ENCODE measurements around the gene RPTOR.

RPTOR gene

DNA sequence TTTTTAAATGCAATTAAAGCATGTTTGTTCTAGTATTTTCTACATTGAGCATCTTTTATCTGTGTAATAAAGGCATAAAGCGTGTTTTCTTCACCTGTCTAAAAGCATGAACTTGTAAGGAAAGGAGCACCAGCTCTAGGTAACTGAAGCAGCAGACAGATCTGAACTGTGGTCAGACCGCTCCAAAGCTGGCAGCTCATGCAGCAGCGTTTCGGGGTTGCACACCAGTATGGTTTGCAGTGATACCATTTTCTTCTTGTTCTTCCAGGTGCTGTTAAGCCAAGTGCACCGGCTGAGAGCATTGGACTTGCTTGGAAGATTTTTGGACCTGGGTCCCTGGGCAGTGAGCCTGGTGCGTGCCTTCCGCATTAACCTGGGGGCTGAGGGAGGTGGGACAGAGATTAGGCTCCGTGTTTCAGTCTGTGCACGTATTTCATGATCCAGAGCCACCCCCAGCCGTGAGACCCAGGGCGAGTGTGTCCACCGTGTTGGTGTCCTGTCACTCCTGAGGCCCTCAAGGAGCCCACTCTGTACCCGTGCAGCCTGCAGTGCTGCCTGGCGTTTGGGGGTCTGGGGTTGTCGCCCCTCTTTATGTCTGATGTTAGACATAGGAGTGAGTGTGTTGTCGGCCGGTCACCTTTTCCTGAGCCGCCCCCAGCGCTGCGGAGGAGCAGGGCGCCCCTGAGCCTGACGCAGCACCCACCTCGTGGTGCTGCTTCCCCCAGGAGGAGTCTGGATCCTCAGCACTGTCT is 310.7 kb downstream of the RPTOR start:
- no peaks in the 10 kb centered on the region for H3K27me3 Mint-ChIP-seq
- H3K27ac Mint-ChIP-seq: peak overlapping the region; percentile 92
- peaks cover 39 to 56% of the 10 kb centered on the region in 2 donors for H3K36me3 Mint-ChIP-seq
- H3K4me1 Mint-ChIP-seq: peaks cover 16 to 27% of the 10 kb centered on the region in 2 donors
- DNase-seq: no peak
- H3K4me3 Mint-ChIP-seq: no peak overlapping the region
- no peak for ATAC-seq (replicated peaks)
- no peaks in the 10 kb centered on the region for H3K9me3 Mint-ChIP-seq

DNA sequence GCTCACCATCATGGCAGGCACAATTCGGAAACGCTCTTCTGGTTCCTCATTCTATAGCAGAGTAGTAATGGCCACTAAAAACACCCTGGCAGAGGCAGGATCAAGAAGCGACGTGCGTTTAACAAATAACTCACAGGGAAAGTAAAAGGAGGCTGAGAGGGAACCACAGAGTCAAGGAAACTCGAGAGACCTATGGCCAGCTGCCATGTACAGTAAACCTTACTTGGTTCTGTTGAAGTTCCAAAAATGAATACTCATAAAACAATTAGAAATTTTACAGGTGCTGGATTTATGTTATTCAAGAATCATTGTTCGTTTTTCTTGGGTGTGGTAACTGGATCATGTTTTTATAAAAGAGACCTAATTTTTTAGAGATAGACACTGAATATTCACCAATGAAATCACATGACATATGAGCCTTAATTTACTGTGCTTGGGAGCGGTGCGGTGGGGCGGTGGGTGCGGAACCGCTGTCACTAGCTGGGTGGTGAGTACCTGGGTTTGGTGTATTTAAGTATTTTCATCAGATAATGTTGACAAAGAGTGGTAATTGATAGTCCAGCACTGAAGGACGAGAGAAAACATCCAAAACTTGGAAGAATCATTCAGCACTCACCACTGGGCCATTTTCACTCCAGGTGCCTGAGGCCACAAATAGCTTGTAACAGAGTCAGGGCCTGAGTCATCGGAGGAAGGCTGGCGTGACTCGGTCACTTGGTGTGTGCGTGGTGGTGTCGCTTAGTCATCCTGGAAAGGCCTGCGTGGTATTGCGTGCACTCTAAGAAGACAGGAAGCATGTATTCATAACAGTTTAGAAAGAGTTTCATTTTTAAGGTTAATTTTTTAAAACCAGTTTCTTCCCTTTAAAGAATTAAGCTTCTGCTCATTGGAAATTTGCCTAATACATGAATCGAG is 311.6 kb downstream of the RPTOR start:
- H3K27me3 Mint-ChIP-seq: no peaks in the 10 kb centered on the region
- peak overlapping the region; percentile 18 to 32 for H3K4me3 Mint-ChIP-seq
- H3K27ac Mint-ChIP-seq: peak overlapping the region; percentile 92
- ATAC-seq (replicated peaks) (peak; percentile 100), DNase-seq (peak; percentile 75)
- peaks cover 45 to 61% of the 10 kb centered on the region in 2 donors for H3K36me3 Mint-ChIP-seq
- peaks cover 16 to 32% of the 10 kb centered on the region in 2 donors for H3K4me1 Mint-ChIP-seq
- H3K9me3 Mint-ChIP-seq: no peaks in the 10 kb centered on the region

DNA sequence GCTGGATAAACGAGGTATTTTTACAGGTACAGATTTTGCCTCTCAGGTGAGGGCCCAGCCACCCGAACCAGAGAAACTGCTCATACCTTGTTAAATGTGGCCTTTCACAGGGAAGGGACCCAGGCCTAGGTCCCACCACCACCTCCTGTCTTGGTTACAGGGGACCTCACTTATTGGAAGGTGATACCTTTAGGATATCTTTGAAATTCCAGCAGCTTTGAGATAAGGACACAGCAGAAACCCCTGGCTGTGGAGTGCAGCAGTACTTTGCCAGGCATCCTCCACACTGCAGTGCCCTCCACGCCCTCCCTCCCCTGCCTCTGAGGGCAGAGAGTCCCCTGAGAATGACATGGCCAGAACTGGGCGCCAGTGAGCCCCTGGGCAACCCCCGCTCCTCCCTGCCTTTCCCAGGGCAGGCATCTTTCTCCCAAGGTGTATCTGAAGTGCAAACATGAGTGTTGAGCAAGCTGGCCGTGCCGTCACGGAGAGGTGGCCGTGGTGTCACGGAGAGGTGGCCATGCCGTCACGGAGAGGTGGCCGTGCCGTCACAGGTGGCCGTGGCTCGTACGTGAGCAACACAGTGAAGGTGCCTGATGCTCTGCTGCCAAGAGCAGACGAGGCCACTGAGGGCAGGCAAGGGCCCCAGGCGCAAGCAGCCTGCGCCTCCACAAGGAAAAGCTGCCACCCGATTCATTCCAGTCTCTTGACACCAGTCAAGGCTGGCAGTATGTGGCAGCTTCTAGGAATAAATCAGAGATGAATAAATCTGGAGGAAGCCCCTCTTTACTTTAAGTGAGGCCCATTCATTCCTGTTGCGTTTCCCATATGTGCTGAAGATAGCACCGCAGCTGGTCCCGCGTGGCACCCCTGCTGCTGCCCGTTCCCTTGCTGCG is 312.5 kb downstream of the RPTOR start:
- Mint-ChIP-seq H3K4me1 (peaks cover 16 to 32% of the 10 kb centered on the region in 2 donors), H3K9me3 (no peaks in the 10 kb centered on the region), H3K27me3 (no peaks in the 10 kb centered on the region), H3K27ac (peak overlapping the region; percentile 92), H3K4me3 (peak overlapping the region in 1 of 2 donors; percentile 18), H3K36me3 (peaks cover 43 to 65% of the 10 kb centered on the region in 2 donors)
- ATAC-seq (replicated peaks) (peak; percentile 28 to 33), DNase-seq (no peak)

DNA sequence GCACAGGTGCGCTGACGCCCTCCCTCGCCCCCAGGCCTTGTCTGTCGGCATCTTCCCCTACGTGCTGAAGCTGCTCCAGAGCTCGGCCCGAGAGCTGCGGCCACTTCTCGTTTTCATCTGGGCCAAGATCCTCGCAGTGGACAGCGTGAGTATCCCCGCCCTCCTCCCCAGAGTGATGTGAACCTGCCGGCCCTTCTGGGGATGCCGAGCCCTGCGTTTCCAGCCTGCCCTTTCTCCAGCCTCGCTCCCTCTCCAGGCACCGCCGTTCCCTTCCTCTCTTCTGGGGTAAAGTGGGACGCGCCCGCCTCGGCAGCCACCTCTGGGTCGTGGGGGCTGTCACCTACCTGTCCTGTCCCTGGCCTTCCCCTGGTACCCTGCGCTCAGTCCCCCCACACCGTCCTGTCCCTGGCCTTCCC is 313.1 kb downstream of the RPTOR start:
- Mint-ChIP-seq H3K27me3 (no peaks in the 10 kb centered on the region), H3K27ac (peak overlapping the region; percentile 84), H3K36me3 (peaks cover 45 to 65% of the 10 kb centered on the region in 2 donors), H3K9me3 (no peaks in the 10 kb centered on the region), H3K4me3 (no peak overlapping the region), H3K4me1 (peaks cover 16 to 32% of the 10 kb centered on the region in 2 donors)
- DNase-seq: no peak
- no peak for ATAC-seq (replicated peaks)

DNA sequence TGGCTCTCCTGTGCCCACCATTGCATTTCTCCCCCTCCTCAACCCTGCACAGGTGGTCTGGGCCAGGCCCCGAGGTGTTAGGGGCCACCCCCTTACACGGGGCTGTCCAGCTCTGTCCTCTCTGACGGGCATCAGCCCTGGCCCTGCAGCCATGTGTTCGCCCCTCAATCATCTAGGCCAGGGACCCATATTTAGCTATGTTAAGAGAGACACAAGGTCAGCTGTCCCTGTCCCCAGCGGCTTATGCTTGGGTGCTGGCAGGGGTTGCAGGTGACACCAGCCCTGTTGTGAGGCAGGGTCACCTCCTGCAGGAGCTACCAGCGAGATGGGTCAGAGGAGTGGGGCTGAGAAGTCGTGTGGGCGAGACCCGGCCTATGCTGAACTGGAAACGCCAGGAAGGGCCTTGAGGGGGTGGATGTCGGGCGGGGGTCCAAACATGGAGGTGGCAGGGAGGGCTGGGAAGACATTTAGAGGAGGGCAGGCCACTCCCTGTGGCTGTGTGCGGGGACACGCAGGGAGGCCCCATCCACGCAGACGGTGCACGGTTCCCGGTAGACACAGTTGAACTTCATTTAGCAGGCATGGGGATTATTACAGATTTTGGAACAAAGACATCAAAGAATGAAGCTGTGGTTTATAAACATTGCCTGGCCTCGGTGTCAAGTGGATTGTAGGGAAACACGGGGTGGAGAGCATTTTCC is 313.8 kb downstream of the RPTOR start:
- peaks cover 16 to 32% of the 10 kb centered on the region in 2 donors for H3K4me1 Mint-ChIP-seq
- ATAC-seq (replicated peaks) (no peak), DNase-seq (no peak)
- H3K36me3 Mint-ChIP-seq: peaks cover 49 to 65% of the 10 kb centered on the region in 2 donors
- H3K27me3 Mint-ChIP-seq: no peaks in the 10 kb centered on the region
- H3K4me3 Mint-ChIP-seq: peak overlapping the region in 1 of 2 donors; percentile 11
- H3K9me3 Mint-ChIP-seq: peaks cover 0 to 4% of the 10 kb centered on the region in 2 donors
- H3K27ac Mint-ChIP-seq: peak overlapping the region; percentile 84

DNA sequence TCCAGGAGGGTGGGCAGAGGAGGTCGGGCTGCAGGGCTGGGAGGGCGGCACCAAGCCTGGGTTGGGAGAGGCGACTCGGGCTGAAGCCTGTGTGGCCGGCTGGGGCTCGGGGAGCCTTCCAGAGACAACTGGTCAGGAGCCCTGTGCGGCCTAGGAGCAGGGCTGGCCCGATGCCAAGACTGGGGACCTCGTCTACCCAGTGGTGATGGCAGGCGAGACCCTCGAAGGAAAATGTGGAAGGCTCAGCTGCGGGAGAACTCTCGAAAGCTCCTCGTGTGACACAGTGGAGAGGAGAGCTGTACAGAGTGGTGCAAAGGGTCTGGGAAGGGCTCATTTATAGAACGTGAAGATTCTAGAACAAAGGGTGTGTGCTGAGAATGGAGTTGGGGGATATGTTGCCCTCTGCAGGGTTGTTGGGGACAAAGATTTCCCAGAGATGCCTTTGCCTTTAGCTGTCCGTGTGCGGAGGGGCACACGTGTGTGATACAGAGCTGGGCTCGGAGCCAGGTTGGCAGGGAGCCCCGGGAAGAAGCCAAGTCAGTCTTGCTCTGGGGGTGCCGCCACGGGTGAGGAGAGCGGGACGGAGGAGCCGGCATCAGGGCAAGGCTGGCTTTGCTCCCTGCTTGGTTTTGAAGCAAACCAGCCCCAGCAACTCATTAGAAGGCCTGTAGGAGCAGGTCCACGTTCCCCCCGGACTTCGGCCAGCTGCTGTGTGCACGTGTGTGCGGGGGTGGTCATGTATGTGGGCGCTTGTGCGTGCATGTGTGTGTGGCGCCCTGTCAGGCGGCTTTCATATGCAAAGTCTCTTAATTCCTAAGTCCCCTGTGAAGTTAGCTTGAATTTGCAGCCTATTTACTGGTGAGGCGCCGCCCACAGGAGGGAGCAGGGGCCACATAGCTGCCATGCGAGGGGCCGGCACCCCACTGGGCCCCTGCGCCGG is 314.6 kb downstream of the RPTOR start:
- H3K27ac Mint-ChIP-seq: no peak overlapping the region
- H3K27me3 Mint-ChIP-seq: no peaks in the 10 kb centered on the region
- peaks cover 0 to 5% of the 10 kb centered on the region in 2 donors for H3K9me3 Mint-ChIP-seq
- H3K4me1 Mint-ChIP-seq: peaks cover 16 to 32% of the 10 kb centered on the region in 2 donors
- H3K36me3 Mint-ChIP-seq: peaks cover 57 to 72% of the 10 kb centered on the region in 2 donors
- ATAC-seq (replicated peaks) (no peak), DNase-seq (no peak)
- H3K4me3 Mint-ChIP-seq: no peak overlapping the region

DNA sequence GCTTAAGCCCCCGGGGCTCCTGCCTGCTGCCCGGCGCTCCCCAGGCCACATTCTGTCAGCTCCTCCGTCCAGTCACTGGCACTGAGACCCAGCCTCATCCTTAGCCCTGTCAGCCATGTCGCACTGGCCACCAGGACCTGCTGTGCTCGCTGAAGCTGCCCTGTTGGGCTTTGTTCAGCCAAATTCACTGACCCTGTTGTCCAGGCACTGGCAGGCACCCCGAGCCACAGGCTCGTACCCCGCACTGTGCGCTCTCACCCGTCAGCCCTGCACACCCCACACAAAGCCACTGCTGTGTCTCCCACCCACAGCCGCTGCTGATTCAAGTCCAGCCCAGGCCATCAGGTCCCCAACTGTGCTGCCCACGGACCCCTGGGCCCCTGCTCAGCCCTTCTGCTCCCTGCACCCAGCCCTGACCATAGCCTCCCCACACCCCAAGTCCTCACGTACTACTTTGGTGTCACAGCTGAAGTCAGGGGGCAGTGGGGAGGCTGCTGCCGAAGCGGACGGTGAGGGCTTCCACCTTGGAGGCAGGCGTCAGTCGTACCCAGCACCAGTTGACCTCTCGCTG is 315.5 kb downstream of the RPTOR start:
- Mint-ChIP-seq H3K27ac (no peak overlapping the region), H3K4me1 (peaks cover 17 to 32% of the 10 kb centered on the region in 2 donors), H3K4me3 (no peak overlapping the region), H3K9me3 (peaks cover 0 to 6% of the 10 kb centered on the region in 2 donors), H3K27me3 (no peaks in the 10 kb centered on the region), H3K36me3 (peaks cover 59 to 74% of the 10 kb centered on the region in 2 donors)
- ATAC-seq (replicated peaks) (no peak), DNase-seq (no peak)

DNA sequence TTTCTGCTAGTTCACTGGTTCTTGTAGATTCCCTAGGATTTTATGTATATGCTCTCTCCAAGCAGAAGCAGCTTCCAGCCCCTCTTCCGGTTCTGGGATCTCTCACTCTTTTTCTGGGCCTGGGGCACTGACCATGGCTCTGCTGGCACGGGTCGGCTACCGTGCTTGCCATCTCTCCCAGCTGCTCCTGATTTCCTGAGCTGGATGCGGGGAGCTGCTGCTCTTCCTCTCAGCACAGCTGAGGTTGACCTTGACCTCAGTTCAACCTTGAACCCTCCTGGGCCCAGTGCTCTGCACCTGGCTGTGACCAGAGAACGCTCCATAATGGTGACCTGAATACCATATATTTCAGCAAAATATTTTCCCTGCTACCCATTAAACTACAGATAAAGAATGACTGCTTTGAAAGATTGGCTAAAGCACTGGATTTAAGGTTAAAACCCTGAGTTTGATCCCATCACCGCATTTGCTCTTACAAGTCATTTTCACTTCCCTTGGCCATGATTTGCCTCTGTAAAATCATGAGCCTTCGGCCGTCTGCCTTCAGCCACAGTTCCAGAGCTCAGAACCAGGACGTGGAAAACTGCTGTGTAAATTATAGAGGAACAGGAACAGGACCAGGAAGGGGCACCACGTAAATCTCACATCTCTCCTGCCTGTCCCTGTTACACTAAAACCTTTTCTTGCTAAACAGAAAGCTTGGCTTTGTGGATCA is 316.2 kb downstream of the RPTOR start:
- peaks cover 55 to 68% of the 10 kb centered on the region in 2 donors for H3K36me3 Mint-ChIP-seq
- no peak for ATAC-seq (replicated peaks)
- peaks cover 16 to 28% of the 10 kb centered on the region in 2 donors for H3K4me1 Mint-ChIP-seq
- no peaks in the 10 kb centered on the region for H3K27me3 Mint-ChIP-seq
- peaks cover 0 to 6% of the 10 kb centered on the region in 2 donors for H3K9me3 Mint-ChIP-seq
- no peak overlapping the region for H3K27ac Mint-ChIP-seq
- no peak for DNase-seq
- H3K4me3 Mint-ChIP-seq: no peak overlapping the region

DNA sequence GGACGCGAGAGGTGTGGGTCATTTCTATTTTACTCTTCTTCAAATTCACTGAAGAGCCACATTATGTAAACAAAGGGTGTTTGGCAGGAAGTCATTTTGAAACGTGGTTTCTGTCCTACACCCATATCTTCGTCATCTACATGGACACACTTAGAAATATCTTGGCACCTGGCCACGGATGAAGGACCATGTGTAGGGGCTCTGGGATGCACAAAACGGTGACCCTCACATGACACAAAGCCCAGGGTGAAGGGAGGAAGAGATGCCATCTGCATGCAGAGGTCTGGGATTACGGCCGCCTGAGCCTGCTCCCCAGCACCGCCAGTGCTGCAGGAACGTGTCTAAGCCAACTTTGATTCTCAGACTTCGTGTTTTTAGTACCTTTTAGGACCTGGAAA is 316.8 kb downstream of the RPTOR start:
- Mint-ChIP-seq H3K9me3 (peaks cover 0 to 6% of the 10 kb centered on the region in 2 donors), H3K27ac (no peak overlapping the region), H3K27me3 (no peaks in the 10 kb centered on the region), H3K4me1 (peaks cover 15 to 25% of the 10 kb centered on the region in 2 donors), H3K4me3 (no peak overlapping the region), H3K36me3 (peaks cover 53 to 66% of the 10 kb centered on the region in 2 donors)
- DNase-seq (no peak), ATAC-seq (replicated peaks) (no peak)

DNA sequence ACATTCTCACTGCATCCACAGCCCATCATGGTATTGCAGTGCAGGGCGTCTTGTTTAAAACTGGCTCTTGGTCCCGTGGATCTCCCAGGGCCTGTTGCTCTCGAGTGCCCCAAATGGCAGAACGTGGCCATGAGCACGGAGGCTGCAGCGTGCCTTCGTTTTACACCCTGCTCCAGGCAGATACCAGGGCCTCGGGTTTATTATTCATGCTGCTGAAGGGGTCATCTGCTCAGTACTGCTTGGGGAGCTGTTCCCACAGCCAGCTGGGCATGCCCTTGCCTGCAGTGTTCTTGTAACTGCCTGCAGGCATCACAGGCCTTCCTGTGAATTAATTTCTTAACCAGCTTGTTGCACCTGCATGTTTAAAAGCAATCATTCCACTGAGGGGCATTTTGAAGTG is 317.3 kb downstream of the RPTOR start:
- H3K36me3 Mint-ChIP-seq: peaks cover 54 to 64% of the 10 kb centered on the region in 2 donors
- DNase-seq (no peak), ATAC-seq (replicated peaks) (no peak)
- no peaks in the 10 kb centered on the region for H3K27me3 Mint-ChIP-seq
- H3K27ac Mint-ChIP-seq: no peak overlapping the region
- no peak overlapping the region for H3K4me3 Mint-ChIP-seq
- H3K4me1 Mint-ChIP-seq: peaks cover 11 to 22% of the 10 kb centered on the region in 2 donors
- H3K9me3 Mint-ChIP-seq: peaks cover 0 to 6% of the 10 kb centered on the region in 2 donors

DNA sequence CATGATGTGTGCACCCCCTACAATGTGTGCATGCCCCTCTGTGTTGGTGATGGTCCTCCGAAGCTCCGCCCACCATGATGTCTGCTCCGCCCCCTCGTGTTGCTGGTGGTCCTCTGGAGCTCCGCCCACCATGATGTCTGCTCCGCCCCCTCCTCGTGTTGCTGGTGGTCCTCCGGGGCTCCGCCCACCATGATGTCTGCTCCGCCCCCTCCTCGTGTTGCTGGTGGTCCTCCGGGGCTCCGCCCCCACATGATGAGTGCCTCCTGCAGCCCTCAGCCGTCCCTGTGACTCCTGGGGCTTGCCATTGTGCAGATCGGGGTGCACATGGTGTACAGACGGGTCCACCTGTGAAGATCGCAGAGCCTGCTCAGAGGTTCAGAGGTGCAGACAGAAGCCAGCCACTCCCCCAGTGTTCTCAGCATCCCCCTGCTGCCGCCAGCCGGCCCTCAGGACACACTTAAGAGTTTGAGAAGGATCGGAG is 317.9 kb downstream of the RPTOR start:
- Mint-ChIP-seq H3K4me3 (no peak overlapping the region), H3K27ac (peak overlapping the region; percentile 47), H3K9me3 (peaks cover 0 to 6% of the 10 kb centered on the region in 2 donors), H3K4me1 (peaks cover 7 to 17% of the 10 kb centered on the region in 2 donors), H3K36me3 (peaks cover 50 to 59% of the 10 kb centered on the region in 2 donors), H3K27me3 (no peaks in the 10 kb centered on the region)
- no peak for ATAC-seq (replicated peaks)
- DNase-seq: no peak

All from stimulated activated naive B cell treated with anti-CD40 and anti-IgM and Interleukin-4, amounts not matched to agents 10 μg/mL and 1 μg/mL and 100 μg/mL, for 72 hours (primary cell).